Neuronal stem cell (in vitro differentiated cells): Measurements from ENCODE around the gene NPPC.
"Not testable (repeated sequence)": the region's sequence is repeated elsewhere in the genome, so short reads cannot be mapped to it uniquely, and the experiment has no call there.

Experiments
- DNase-seq: peaks from one replicate; pipeline ENCODE4 v3.0.0-alpha.2; 2013; ENCODE audit warnings: low spot score
- H2AFZ ChIP-seq: one replicate; pipeline ENCODE4 v1.6.1; 2013; ENCODE audit warnings: mild to moderate bottlenecking, low read length, inconsistent platforms
- H2AK5ac ChIP-seq: 2 replicates; pipeline ENCODE4 v1.6.1; 2013; ENCODE audit warnings: low read depth, mild to moderate bottlenecking, inconsistent platforms, low read length, moderate library complexity, mixed read lengths
- H2BK120ac ChIP-seq: 2 replicates; pipeline ENCODE4 v1.6.1; 2013; ENCODE audit warnings: low read depth, mild to moderate bottlenecking, inconsistent platforms, low read length, moderate library complexity, mixed read lengths
- H2BK12ac ChIP-seq: one replicate; pipeline ENCODE4 v1.6.1; 2013; ENCODE audit warnings: low read length, inconsistent platforms
- H2BK15ac ChIP-seq: 2 replicates; pipeline ENCODE4 v1.6.1; 2013; ENCODE audit warnings: mild to moderate bottlenecking, low read length, inconsistent platforms, mixed read lengths
- H2BK5ac ChIP-seq: one replicate; pipeline ENCODE4 v1.6.1; 2013; ENCODE audit warnings: inconsistent platforms, mild to moderate bottlenecking, low read length, moderate library complexity
- H3K14ac ChIP-seq: one replicate; pipeline ENCODE4 v1.6.1; 2013; ENCODE audit warnings: low read length, inconsistent platforms
- H3K18ac ChIP-seq: 2 replicates; pipeline ENCODE4 v1.6.1; 2013; ENCODE audit warnings: low read length, inconsistent platforms
- H3K23ac ChIP-seq: 2 replicates; pipeline ENCODE4 v1.6.1; 2013; ENCODE audit warnings: low read depth, mild to moderate bottlenecking, mixed read lengths, low read length, inconsistent platforms; ENCODE audit not compliant: poor library complexity
- H3K27ac ChIP-seq: replicated peaks from 3 replicates; pipeline ENCODE4 v1.5.1; 2013; ENCODE audit warnings: low read length, inconsistent platforms
- H3K27me3 ChIP-seq, 3 experiments: 2 replicates each; pipeline ENCODE4 v1.6.1; 2013; ENCODE audit warnings: low read length in 3 of 3, mild to moderate bottlenecking in 2 of 3, inconsistent platforms in 1 of 3, low read depth in 1 of 3, mixed read lengths in 1 of 3, moderate library complexity in 1 of 3; ENCODE audit not compliant: control insufficient read depth in 3 of 3, insufficient read depth in 3 of 3
- H3K36me3 ChIP-seq, 2 donors: replicated peaks in 1 of 2; 2 replicates each; pipeline ENCODE4 v1.6.1; 2013; ENCODE audit warnings: low read length in 2 of 2; ENCODE audit not compliant: control insufficient read depth in 2 of 2, insufficient read depth in 2 of 2
- H3K4ac ChIP-seq: 2 replicates; pipeline ENCODE4 v1.6.1; 2013; ENCODE audit warnings: inconsistent platforms, mild to moderate bottlenecking, low read length, moderate library complexity
- H3K4me1 ChIP-seq, 2 donors: 1 replicate in 1 of 2; 2 replicates in 1 of 2; pipeline ENCODE4 v1.6.1; 2013; ENCODE audit warnings: low read length in 2 of 2, low read depth in 1 of 2; ENCODE audit not compliant: control insufficient read depth in 2 of 2, insufficient read depth in 1 of 2
- H3K4me2 ChIP-seq: one replicate; pipeline ENCODE4 v1.6.1; 2013; ENCODE audit warnings: mild to moderate bottlenecking, low read length, inconsistent platforms; ENCODE audit not compliant: insufficient read depth, poor library complexity, severe bottlenecking
- H3K4me3 ChIP-seq, 2 donors: 2 replicates each; pipeline ENCODE4 v1.5.1; 2013; ENCODE audit warnings: low read length in 2 of 2, mild to moderate bottlenecking in 2 of 2, inconsistent platforms in 1 of 2, moderate library complexity in 1 of 2
- H3K79me1 ChIP-seq: one replicate; pipeline ENCODE4 v1.6.1; 2013; ENCODE audit warnings: low read depth, mild to moderate bottlenecking, inconsistent platforms, low read length, moderate library complexity
- H3K9ac ChIP-seq: one replicate; pipeline ENCODE4 v1.6.1; 2013; ENCODE audit warnings: mild to moderate bottlenecking, low read depth, low read length, inconsistent platforms; ENCODE audit not compliant: poor library complexity
- H3K9me3 ChIP-seq, 2 donors: replicated peaks in 1 of 2; 2 replicates each; pipeline versions ENCODE3 to v1.6.1; 2013; ENCODE audit warnings: low read length in 2 of 2, mild to moderate bottlenecking in 2 of 2, inconsistent platforms in 1 of 2, low read depth in 1 of 2, mixed read lengths in 1 of 2, moderate library complexity in 1 of 2; ENCODE audit not compliant: control insufficient read depth in 2 of 2, insufficient read depth in 1 of 2
- H4K8ac ChIP-seq: one replicate; pipeline ENCODE4 v1.6.1; 2013; ENCODE audit warnings: low read depth, mild to moderate bottlenecking, inconsistent platforms, low read length, moderate library complexity
- H4K91ac ChIP-seq: one replicate; pipeline ENCODE4 v1.6.1; 2013; ENCODE audit warnings: low read length, low read depth, mild to moderate bottlenecking, inconsistent platforms; ENCODE audit not compliant: poor library complexity
- WGBS, 2 donors: extraction: QIAGEN DNeasy Blood & Tissue Kit; methylation state at CpG; one replicate each; pipeline ENCODE4 v1.1.7; 2013; ENCODE audit warnings: missing lambda C conversion rate in 2 of 2, mixed read lengths in 1 of 2; ENCODE audit not compliant: insufficient read length in 2 of 2, insufficient replicate concordance in 1 of 2; ENCODE audit errors: extremely low coverage in 2 of 2; 5-methylcytosine and 5-hydroxymethylcytosine counted together

The NPPC gene

GRCh38 chr2:231882646-231883045 lies 43.5 kb downstream of the NPPC start:
- H3K36me3 ChIP-seq: no peaks in the 10 kb centered on the region
- H3K27me3 ChIP-seq: peaks cover 0 to 24% (median 0%) of the 10 kb centered on the region in 3 experiments
- peaks cover 0 to 2% of the 10 kb centered on the region in 2 donors for H3K9me3 ChIP-seq
- H2BK120ac ChIP-seq: no peak overlapping the region
- no peak overlapping the region for H3K4me2 ChIP-seq
- H3K23ac ChIP-seq: no peak overlapping the region
- DNase-seq: no peak
- no peaks in the 10 kb centered on the region for H3K79me1 ChIP-seq
- no peak overlapping the region for H2AFZ ChIP-seq
- no peak overlapping the region for H3K4me3 ChIP-seq
- no peak overlapping the region for H2BK5ac ChIP-seq
- no peak overlapping the region for H4K8ac ChIP-seq
- H3K4me1 ChIP-seq: peaks cover 0 to 2% of the 10 kb centered on the region in 2 donors
- no peak overlapping the region for H4K91ac ChIP-seq
- no peak overlapping the region for H2BK15ac ChIP-seq
- H2BK12ac ChIP-seq: no peak overlapping the region
- H2AK5ac ChIP-seq: no peak overlapping the region
- no peak overlapping the region for H3K4ac ChIP-seq
- H3K27ac ChIP-seq: no peak overlapping the region
- no peak overlapping the region for H3K18ac ChIP-seq
- no peak overlapping the region for H3K14ac ChIP-seq
- no peak overlapping the region for H3K9ac ChIP-seq
- no CpG with 5 or more reads among the region's 7 CpGs for WGBS, 2 donors

GRCh38 chr2:231880371-231880770 lies 45.8 kb downstream of the NPPC start:
- WGBS, 2 donors: no CpG with 5 or more reads among the region's 4 CpGs
- not testable (repeated sequence) for H2BK12ac ChIP-seq, H3K4me1 ChIP-seq, H3K4ac ChIP-seq, H2BK5ac ChIP-seq, H2AK5ac ChIP-seq, H4K91ac ChIP-seq, H3K23ac ChIP-seq, H3K9me3 ChIP-seq, H3K18ac ChIP-seq, DNase-seq, H3K4me2 ChIP-seq, H3K4me3 ChIP-seq, H3K79me1 ChIP-seq, H3K27ac ChIP-seq, H2AFZ ChIP-seq, H4K8ac ChIP-seq, H3K36me3 ChIP-seq, H3K9ac ChIP-seq, H2BK15ac ChIP-seq, H2BK120ac ChIP-seq, H3K14ac ChIP-seq
- peaks cover 0 to 24% (median 0%) of the 10 kb centered on the region in 3 experiments for H3K27me3 ChIP-seq

GRCh38 chr2:231879216-231879615 lies 47.0 kb downstream of the NPPC start:
- H3K79me1 ChIP-seq: no peaks in the 10 kb centered on the region
- H4K8ac ChIP-seq: no peak overlapping the region
- H3K23ac ChIP-seq: no peak overlapping the region
- peaks cover 0 to 16% (median 0%) of the 10 kb centered on the region in 3 experiments for H3K27me3 ChIP-seq
- no peak overlapping the region for H3K4me3 ChIP-seq
- no peak overlapping the region for H3K4me2 ChIP-seq
- H2BK15ac ChIP-seq: no peak overlapping the region
- no peak overlapping the region for H2BK5ac ChIP-seq
- H3K14ac ChIP-seq: no peak overlapping the region
- no peak overlapping the region for H2BK12ac ChIP-seq
- H3K4ac ChIP-seq: no peak overlapping the region
- H3K9me3 ChIP-seq: no peaks in the 10 kb centered on the region
- no peak overlapping the region for H3K27ac ChIP-seq
- no peaks in the 10 kb centered on the region for H3K36me3 ChIP-seq
- no peak overlapping the region for H2AK5ac ChIP-seq
- H3K4me1 ChIP-seq: peaks cover 0 to 2% of the 10 kb centered on the region in 2 donors
- DNase-seq: no peak
- no peak overlapping the region for H3K18ac ChIP-seq
- H3K9ac ChIP-seq: no peak overlapping the region
- H4K91ac ChIP-seq: no peak overlapping the region
- no peak overlapping the region for H2BK120ac ChIP-seq
- H2AFZ ChIP-seq: no peak overlapping the region
- WGBS, 2 donors: no CpG with 5 or more reads among the region's 7 CpGs

- H3K23ac ChIP-seq: no peak overlapping the region
- H3K79me1 ChIP-seq: no peaks in the 10 kb centered on the region
- H2BK5ac ChIP-seq: no peak overlapping the region
- H2AFZ ChIP-seq: no peak overlapping the region
- no peak overlapping the region for H3K9ac ChIP-seq
- H2BK12ac ChIP-seq: no peak overlapping the region
- no peak overlapping the region for H4K91ac ChIP-seq
- no peak overlapping the region for H3K4ac ChIP-seq
- no peak overlapping the region for H3K18ac ChIP-seq
- H2AK5ac ChIP-seq: peak overlapping the region; percentile 56
- no peak for DNase-seq
- no peak overlapping the region for H3K4me2 ChIP-seq
- H3K4me1 ChIP-seq: peaks cover 0 to 2% of the 10 kb centered on the region in 2 donors
- no peak overlapping the region for H3K14ac ChIP-seq
- no peaks in the 10 kb centered on the region for H3K36me3 ChIP-seq
- H3K27me3 ChIP-seq: peaks cover 0 to 7% (median 0%) of the 10 kb centered on the region in 3 experiments
- H4K8ac ChIP-seq: no peak overlapping the region
- H3K9me3 ChIP-seq: no peaks in the 10 kb centered on the region
- no peak overlapping the region for H2BK15ac ChIP-seq
- H2BK120ac ChIP-seq: no peak overlapping the region
- no CpG with 5 or more reads among the region's 15 CpGs for WGBS, 2 donors
- H3K27ac ChIP-seq: no peak overlapping the region
- H3K4me3 ChIP-seq: no peak overlapping the region
Measured at GRCh38 chr2:231877533-231878456, 48.4 kb downstream of the NPPC start.
